NCI-H1105 treated with DMSO at 0.1 percent for 48 hours (cell line): Measurements from ENCODE around the gene HIPK2.

Experiments
- DNase-seq: peaks from one replicate; lab custom pipeline; 2025; lab: John Stamatoyannopoulos, UW

Gene HIPK2

DNA sequence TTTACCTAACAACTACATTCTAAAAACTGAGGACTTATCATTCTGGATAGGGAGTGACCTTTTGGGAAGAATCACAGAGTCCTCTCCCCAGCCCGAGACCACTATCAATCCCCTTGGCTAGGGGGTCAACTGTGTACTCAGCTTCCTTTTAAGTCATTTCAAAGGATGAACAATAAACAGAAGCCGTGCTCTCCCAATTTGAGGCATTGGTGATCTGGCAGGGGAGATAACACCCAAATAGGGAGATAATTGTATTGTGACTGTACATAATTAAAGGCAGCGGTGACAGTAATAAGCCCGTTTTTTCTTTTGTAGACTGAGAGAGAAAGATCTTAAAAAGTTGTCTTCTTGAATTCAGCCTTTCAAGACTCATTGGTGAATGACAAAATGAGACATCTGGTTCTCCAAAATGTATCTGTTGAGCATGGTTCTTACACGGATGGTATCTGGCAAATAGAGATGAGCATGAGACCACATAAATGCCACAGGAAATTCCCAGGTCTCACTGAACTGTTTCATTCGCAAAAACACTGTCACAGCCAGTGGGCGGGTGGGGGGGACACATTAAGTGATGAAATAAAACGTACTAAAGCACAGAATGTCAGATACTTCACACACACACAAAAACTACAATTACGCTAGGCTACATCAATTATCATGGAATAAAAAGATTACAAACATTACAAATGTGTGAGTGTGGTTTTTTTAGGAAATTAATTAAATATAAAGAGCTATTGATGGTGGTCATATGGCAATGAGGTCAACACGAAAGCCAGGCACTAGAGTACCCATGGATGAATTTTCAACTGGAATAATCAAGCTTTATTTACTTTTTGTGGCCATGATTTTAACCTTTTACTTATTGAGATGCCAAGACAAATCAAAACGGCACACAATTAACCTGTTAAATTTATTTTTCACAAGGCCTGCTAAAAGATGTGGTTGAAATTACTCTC, 108.4 kb downstream of the HIPK2 start:
- DNase-seq: no peak

DNA sequence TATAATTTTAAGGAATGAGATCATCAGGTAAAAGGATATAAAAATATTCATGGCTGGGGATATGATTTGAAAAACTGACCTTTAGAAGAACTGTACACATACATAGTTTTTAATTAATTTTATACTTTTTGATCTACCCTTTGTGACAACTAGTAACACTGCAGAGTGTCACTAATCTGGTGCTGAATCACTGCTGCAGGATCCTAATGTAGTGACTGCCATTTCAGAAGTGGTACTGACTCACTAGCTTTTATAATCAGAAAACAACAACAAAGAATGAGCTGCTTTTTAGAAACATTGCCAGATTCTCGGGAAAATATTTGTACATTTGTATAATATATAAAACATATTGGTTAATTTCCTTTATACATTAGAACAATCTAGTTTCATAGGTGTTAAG, 110.4 kb downstream of the HIPK2 start:
- DNase-seq: no peak

DNA sequence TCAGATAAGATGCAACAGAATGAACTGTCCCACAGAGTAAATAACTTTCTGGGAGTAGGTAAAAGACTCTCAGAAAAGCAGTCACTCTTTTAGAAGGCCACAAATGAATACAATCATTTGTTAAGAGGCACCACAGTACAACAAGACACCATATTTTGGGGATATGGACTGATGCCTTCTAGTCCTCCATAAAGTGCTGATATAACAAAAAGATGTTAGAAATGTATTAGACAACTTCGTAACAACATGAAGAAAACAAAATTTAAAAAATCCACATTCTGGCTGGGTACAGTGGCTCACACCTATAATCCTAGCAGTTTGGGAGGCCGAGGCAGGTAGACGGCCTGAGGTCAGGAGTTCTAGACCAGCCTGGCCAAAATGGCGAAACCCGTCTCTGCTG, 111.3 kb downstream of the HIPK2 start:
- no peak for DNase-seq

- no peak for DNase-seq
These were observed 113.4 kb downstream of the HIPK2 start for GRCh38 chr7:139664434-139664833.

DNA sequence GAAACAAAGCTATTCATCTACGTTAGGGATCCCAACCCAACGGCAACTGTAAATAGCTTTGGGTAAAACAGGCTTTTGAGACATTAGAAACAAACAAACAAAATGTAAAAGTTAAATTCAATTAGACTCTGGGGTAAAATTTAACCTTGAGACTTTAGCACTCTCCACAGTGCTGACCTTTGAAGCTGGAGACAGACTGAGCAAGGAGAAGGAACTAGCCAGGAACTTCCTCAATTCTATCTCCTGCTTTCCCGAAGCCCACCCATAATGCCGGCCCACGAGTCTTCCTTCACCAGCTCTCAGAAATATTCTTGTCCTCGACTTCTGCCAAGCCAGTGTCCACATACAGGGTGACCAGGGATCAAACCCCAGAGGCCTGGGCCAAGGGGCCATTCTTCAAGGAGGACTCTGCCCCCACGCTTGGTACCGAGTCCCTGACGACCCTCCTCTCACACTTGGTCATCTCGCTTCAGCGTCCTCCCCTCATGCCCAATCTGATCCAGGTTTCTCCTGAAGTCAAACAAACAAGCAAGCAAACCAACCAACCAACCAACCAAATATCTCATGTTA, 114.1 kb downstream of the HIPK2 start:
- DNase-seq: no peak

DNA sequence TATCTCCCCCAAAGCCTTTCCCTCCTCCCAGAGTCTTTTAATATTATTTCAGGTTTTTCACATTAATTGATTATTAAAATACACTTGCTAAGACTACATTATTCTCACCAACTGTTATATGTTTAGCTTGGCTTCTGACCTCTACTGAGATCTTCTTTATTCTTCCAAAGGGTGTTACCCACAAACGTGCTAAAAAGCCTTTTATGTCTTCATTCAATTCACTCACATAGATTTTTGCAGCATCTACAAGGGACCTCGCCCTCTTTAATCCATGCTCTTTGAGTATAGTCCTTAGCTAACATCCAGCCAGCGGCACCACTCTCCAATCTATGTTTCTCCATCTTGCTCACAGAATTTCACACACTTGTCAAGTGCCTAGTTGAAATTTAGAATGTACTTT, 115.9 kb downstream of the HIPK2 start:
- DNase-seq: no peak

- no peak for DNase-seq
These were observed 116.8 kb downstream of the HIPK2 start for GRCh38 chr7:139661043-139661440.

GRCh38 chr7:139660317-139661042, 117.3 kb downstream of the HIPK2 start:
- DNase-seq: no peak

DNA sequence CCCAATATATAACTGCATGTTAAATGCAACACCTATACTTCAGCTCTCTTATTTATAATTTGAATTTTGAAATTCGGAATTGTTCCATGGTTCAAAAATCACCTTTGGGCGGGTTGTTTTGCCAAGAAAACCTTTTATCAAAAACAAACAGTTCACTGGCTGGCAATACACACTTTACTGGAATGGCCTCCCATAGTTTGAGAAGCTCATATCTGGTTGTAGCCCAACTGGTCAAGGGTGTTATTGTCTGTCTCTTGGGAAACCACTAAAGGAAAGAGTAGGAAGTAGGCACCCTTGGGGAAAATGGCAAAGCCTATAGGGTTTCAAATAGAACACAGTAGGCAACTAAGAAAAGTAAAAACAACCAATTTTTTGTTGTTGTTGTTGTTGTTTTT, 117.9 kb downstream of the HIPK2 start:
- DNase-seq: no peak

- DNase-seq: no peak
These were observed 118.7 kb downstream of the HIPK2 start for GRCh38 chr7:139658908-139659675.

DNA sequence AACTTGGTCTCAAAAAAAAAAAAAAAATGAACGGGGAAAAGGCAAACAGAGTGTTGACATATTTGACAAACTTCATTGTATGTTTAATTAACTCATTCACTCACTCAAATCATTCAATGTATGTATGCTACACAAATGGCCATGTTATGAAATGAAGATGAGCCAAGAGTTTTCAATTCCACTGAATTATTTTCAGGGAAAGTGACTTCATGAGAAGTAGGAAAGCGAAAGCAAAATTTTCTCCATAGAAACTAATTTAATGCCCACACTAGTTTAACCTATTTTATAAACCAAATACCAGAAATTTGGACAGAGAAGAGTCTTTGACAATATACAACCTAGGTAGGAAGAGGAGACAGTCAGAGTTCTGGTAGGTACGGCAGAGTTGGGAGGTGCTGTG, 119.5 kb downstream of the HIPK2 start:
- DNase-seq: no peak

DNA sequence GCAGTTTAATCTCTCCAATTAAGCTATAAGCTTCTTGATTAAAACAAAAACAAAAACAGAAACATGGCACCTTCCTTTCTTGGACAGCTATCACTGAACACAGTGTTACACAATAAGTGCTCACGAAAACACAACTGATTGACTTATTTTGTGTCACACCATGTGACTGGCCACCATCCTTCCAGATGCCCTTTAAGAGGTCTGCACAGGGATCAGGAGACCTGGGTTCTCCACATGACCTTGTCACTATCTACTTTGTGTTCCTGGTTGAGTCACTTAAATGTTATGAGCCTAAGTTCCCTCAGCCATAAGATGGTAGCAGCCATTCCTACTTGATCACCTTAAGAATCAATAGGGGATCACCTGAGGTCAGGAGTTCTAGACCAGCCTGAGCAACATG, 120.1 kb downstream of the HIPK2 start:
- no peak for DNase-seq

- no peak for DNase-seq
These were observed 121.4 kb downstream of the HIPK2 start for GRCh38 chr7:139656387-139656786.

DNA sequence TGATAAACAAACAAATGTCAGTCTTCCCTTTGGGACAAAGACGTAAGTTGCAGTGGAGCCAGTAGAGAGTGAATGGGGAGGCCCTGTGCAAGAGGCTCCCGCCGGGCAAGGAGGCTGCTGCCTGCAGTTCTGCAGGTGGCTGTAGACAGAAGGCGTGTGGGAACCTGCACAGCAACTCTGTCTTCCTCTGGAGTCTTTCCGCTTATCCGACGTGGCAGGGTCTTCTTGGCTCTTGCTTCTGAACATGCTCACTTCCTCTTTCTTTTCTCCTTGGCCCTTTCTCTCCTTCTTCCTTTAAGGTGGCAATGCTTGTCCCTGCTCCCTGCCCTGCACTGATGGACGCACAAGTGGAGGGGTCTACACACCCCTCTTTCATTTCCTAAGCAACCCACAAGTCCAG, 122.5 kb downstream of the HIPK2 start:
- no peak for DNase-seq

DNA sequence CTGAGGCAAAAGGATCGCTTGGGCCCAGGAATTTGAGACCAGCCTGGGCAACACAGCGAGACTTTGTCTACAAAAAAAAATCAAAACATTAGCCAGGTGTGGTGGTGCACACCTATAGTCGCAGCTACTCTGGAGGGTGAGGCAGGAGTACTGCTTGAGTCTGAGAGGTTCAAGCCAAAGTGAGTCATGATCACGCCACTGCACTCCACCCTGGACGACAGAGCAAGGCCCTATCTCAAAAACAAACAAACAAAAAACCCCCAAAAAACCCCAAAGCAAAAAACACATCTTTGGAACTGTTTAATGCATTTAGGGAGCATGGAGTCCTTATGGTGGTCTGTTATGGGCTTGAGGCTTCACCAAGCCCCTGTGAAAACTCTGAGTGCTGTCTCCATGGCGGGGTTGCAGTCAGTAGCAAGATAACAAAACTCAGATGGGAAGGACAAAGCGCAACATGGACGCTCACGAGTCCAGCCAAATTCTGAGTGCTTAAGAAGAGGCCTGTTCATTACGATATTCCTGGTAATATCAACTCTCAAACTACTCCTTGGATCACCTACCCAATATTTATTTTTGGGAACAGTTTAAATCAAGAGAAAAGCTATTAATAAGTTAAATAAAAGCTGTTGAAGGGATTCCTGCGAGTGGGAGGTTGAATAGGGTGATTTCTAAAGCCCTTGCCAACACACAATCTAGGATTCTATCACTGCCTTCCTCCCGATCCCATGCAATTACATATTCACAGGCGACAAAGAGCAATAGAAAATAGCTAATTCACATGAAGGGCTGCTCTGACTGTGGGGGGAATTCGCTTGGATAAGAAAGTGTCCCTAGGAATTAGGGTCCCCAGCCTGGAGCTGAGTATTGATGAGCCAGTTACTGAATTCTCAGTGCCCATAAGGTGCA, 123.3 kb downstream of the HIPK2 start:
- DNase-seq: no peak

GRCh38 chr7:139651914-139652313, 125.9 kb downstream of the HIPK2 start:
- DNase-seq: no peak

DNA sequence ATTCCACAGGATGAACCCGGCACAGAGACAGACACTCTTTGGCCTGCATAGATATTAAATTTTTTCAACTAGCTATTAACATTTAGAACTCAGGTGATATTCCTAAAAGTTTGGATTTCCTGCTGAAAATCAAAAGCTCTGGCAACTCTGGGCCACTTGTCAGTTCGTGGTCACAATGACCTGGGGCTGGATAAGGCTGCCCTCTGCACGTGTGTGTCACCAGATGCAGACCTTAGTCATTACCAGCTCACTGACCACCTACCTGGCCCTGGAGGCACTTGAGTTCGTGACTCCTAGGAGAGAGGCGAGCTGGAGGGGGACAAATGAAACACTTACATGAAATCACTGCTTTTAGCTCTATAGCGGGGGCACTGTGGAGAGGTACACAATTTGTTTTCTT, 126.5 kb downstream of the HIPK2 start:
- DNase-seq: no peak

- no peak for DNase-seq
These were observed 127.2 kb downstream of the HIPK2 start for GRCh38 chr7:139650429-139651100.

GRCh38 chr7:139648941-139649425, 128.8 kb downstream of the HIPK2 start:
- no peak for DNase-seq

DNA sequence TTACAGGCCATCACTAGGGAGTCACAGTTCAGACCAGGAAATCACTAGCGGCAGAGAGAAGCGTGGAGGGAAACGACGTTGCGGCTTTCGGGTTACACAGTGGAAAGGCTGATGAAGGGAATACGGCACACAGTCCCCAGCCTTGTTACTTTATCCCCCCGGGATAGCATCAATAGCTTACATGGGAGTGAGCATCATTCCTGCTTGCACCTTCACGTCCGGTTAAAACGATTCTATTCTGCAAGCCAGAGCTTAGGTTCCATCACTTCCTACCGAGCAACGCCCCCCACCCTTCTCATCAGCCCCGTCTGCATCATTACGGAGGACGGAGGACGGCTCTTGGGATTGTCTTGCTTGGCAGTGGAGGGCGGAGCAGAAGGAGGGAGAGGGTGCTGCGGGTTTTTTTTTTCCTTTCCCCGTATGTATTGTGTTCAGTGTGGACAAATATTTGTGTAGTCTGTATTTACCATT, 129.4 kb downstream of the HIPK2 start:
- no peak for DNase-seq
